Thyroid gland (tissue), 4 donors: ENCODE data around the gene MS4A6A. TPM values are rescaled to one million over a fixed set of nuclear protein-coding genes. Genes with fewer than 3 reads are reported as not detected.
"Not testable (repeated sequence)": the region's sequence is repeated elsewhere in the genome, so short reads cannot be mapped to it uniquely, and the experiment has no call there.

ENCODE experiments used
- DNase-seq, 2 donors: peaks; one replicate each; pipeline ENCODE4 v3.0.0-alpha.2; 2019
- H3K27ac ChIP-seq, 3 donors: fragments of 200-600 bp; sonication (generic); 1 replicate in 2 of 3; 2 replicates in 1 of 3; pipeline ENCODE4 v1.5.1; 2016 to 2019; ENCODE audit warnings: mild to moderate bottlenecking in 1 of 3, moderate library complexity in 1 of 3
- H3K27me3 ChIP-seq: fragments of 200-600 bp; sonication (generic); one replicate; pipeline ENCODE4 v1.5.1; 2019
- H3K36me3 ChIP-seq, 2 donors: fragments of 200-600 bp; sonication (generic); one replicate each; pipeline ENCODE4 v1.5.1; 2016 to 2019
- H3K4me1 ChIP-seq, 2 donors: fragments of 200-600 bp; sonication (generic); one replicate each; pipeline ENCODE4 v1.5.1; 2017 to 2019
- H3K4me3 ChIP-seq, 3 donors: fragments of 200-600 bp; sonication (generic); replicated peaks in 1 of 3; 1 replicate in 2 of 3; 2 replicates in 1 of 3; pipeline ENCODE4 v1.5.1; 2016; ENCODE audit warnings: mild to moderate bottlenecking in 1 of 3
- H3K9me3 ChIP-seq: fragments of 200-600 bp; sonication (generic); one replicate; pipeline ENCODE4 v1.5.1; 2017
- POLR2A ChIP-seq, 2 donors: fragments of 450-650 bp; IDR thresholded peaks; one replicate each; pipeline ENCODE4 v1.6.1; 2017; ENCODE audit warnings: antibody characterized with exemption in 2 of 2, mild to moderate bottlenecking in 2 of 2, moderate library complexity in 1 of 2
- WGBS, 2 donors: methylation state at CpG; one replicate each; pipeline ENCODE4 v1.1.5; 2017; 5-methylcytosine and 5-hydroxymethylcytosine counted together
- intact Hi-C: fragments of 100-400 bp; cut with DNase I; formaldehyde crosslinking; loops from one replicate; pipeline ENCODE4 v1.15.1; 2023
- total RNA-seq, 4 donors: library from RNA; depleted of rRNA; stranded (reverse); fragments of >200 nt; gene quantifications; one replicate each; pipeline ENCODE4 v1.2.3, GENCODE V29; 2016
- TF ChIP-seq, protein P1 (sequence below), 6 experiments: fragments of 200-600 bp in 3 of 6; fragments of 450-650 bp in 3 of 6; sonication (generic) in 3 of 6; IDR thresholded peaks; one replicate each; pipeline ENCODE4 v1.5.1; 2016 to 2019; ENCODE audit warnings: antibody characterized with exemption in 6 of 6, mild to moderate bottlenecking in 2 of 6, inconsistent platforms in 1 of 6, moderate library complexity in 1 of 6

The MS4A6A gene
- total RNA-seq, 4 donors from 2014 or later = 12.1 to 51.6 (median 36.9) TPM

DNA sequence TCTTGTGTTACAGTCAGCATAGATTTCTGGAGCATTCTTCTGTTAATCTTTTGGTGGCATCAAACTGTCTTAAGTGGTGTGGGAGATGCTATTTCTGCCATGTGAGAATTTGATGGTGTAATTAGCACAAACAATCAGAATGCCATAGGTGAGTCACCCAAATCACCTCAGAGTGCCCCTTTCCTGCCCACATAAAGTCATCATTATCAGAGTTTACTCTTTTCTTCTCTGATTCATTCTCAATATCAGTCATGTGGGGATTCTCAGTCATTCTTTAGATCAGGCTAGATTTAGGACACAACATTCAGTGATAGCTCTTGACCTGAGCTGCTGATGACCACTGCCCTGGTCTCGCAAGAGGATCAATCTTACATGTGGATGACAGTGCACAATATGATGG, 23.7 kb upstream of the MS4A6A start:
- WGBS, 2 donors = 87 to 100% methylated on average over 1 of the region's 1 CpG
- H3K4me3 ChIP-seq = no peak overlapping the region
- intact Hi-C loops = no loop called here
- no peak for DNase-seq
- TF ChIP-seq POLR2A (IDR thresholded peaks at IDR 0.05) = no peak
- TF ChIP-seq, protein P1, sequence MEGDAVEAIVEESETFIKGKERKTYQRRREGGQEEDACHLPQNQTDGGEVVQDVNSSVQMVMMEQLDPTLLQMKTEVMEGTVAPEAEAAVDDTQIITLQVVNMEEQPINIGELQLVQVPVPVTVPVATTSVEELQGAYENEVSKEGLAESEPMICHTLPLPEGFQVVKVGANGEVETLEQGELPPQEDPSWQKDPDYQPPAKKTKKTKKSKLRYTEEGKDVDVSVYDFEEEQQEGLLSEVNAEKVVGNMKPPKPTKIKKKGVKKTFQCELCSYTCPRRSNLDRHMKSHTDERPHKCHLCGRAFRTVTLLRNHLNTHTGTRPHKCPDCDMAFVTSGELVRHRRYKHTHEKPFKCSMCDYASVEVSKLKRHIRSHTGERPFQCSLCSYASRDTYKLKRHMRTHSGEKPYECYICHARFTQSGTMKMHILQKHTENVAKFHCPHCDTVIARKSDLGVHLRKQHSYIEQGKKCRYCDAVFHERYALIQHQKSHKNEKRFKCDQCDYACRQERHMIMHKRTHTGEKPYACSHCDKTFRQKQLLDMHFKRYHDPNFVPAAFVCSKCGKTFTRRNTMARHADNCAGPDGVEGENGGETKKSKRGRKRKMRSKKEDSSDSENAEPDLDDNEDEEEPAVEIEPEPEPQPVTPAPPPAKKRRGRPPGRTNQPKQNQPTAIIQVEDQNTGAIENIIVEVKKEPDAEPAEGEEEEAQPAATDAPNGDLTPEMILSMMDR (IDR thresholded peaks at IDR 0.05) = no peak
- no peaks in the 10 kb centered on the region for H3K4me1 ChIP-seq
- no peak overlapping the region for H3K27ac ChIP-seq
- no peaks in the 10 kb centered on the region for H3K27me3 ChIP-seq
- no peaks in the 10 kb centered on the region for H3K9me3 ChIP-seq
- H3K36me3 ChIP-seq = no peaks in the 10 kb centered on the region

DNA sequence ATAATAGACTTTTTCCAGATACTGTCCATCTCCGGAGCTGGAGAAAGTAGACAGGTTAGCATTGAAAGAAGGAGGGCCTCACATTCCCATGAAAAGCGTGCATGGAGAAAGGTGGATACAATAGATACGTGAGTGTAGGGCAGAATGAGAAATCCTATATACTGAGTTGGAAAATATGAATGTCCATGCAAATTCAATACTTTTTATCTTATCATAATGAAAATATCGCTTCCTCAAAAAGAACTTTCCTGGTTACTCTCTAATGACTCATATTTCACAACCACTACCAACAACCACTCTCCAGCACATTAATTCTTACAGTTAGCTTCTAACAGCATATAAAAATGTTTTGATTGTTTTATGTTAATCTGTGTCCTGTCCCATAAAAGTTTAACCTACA, 22.0 kb upstream of the MS4A6A start:
- no peaks in the 10 kb centered on the region for H3K36me3 ChIP-seq
- WGBS, 2 donors = 89 to 90% methylated on average over 4 of the region's 4 CpGs
- no peak overlapping the region for H3K27ac ChIP-seq
- no peaks in the 10 kb centered on the region for H3K27me3 ChIP-seq
- no peak for DNase-seq
- H3K4me1 ChIP-seq = no peaks in the 10 kb centered on the region
- no peaks in the 10 kb centered on the region for H3K9me3 ChIP-seq
- H3K4me3 ChIP-seq = no peak overlapping the region
- intact Hi-C loops = no loop called here
- no peak for TF ChIP-seq POLR2A (IDR thresholded peaks at IDR 0.05)
- TF ChIP-seq, protein P1 (IDR thresholded peaks at IDR 0.05) = no peak

DNA sequence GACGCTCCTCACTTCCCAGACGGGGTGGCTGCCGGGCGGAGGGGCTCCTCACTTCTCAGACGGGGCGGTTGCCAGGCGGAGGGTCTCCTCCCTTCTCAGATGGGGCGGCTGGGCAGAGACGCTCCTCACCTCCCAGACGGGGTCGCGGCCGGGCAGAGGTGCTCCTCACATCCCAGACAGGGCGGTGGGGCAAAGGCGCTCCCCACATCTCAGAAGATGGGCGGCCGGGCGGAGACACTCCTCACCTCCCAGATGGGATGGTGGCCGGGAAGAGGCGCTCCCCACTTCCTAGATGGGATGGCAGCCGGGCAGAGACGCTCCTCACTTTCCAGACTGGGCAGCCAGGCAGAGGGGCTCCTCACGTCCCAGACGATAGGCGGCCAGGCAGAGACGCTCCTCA, 18.5 kb upstream of the MS4A6A start:
- H3K9me3 ChIP-seq, intact Hi-C loops: not testable (repeated sequence)

DNA sequence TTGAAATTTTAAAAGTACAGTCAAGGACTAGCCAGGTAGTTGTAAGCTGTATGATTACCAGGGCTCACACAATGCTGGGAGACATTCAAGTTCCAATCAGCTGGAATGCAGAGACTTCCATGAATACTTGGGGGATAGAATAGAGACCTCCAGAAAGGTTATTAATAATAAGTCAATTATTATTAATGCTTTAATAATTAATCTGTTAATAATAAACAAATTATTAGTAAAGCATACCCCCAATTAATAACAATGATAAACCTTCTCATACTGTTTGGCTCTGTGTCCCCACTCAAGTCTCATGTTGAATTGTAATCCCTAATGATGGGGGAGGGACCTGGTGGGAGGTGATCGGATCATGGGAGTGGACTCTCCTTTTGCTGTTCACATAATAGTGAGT, 14.6 kb upstream of the MS4A6A start:
- Histone ChIP-seq H3K4me1 (no peaks in the 10 kb centered on the region), H3K4me3 (no peak overlapping the region), H3K27ac (no peak overlapping the region), H3K27me3 (no peaks in the 10 kb centered on the region), H3K36me3 (no peaks in the 10 kb centered on the region), H3K9me3 (no peaks in the 10 kb centered on the region)
- intact Hi-C loops = no loop called here
- TF ChIP-seq, protein P1 (IDR thresholded peaks at IDR 0.05) = no peak
- TF ChIP-seq POLR2A (IDR thresholded peaks at IDR 0.05) = no peak
- no peak for DNase-seq
- WGBS, 2 donors = 81 to 88% methylated on average over 1 of the region's 1 CpG

More for the DNA sequence above, 18.5 kb upstream of the MS4A6A start:
- not testable (repeated sequence) for H3K27ac ChIP-seq, H3K36me3 ChIP-seq, H3K27me3 ChIP-seq, DNase-seq, H3K4me1 ChIP-seq, H3K4me3 ChIP-seq
- WGBS, 2 donors = 83 to 97% methylated on average over 4 to 8 of the region's 26 CpGs

DNA sequence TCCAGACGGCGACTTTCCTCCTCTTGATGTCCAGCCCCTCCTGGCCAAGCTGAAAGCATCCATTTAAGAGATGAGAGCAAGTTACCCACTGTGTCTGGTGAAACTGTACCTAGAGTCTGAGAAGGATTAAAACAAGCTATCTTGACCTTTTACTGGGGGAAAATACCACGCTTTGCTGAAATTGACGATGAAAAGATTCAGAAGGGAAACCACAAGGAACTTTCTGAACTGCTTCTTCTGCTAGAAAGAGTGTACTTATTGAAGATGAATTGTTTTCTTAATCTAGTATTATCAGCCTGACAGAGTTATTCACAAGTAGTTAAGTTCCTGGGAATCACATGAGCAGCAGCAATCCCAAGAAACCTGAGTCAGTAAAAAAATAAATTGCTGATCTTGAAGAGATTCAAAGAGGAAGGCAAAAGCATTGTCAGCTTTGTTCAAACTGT, 13.1 kb upstream of the MS4A6A start:
- TF ChIP-seq POLR2A (IDR thresholded peaks at IDR 0.05) = no peak
- TF ChIP-seq, protein P1 (IDR thresholded peaks at IDR 0.05) = no peak
- H3K9me3 ChIP-seq = no peaks in the 10 kb centered on the region
- intact Hi-C loops = no loop called here
- no peak overlapping the region for H3K4me3 ChIP-seq
- 65 to 66% methylated on average over 4 of the region's 4 CpGs for WGBS, 2 donors
- H3K4me1 ChIP-seq = no peaks in the 10 kb centered on the region
- no peak for DNase-seq
- no peaks in the 10 kb centered on the region for H3K27me3 ChIP-seq
- H3K36me3 ChIP-seq = no peaks in the 10 kb centered on the region
- no peak overlapping the region for H3K27ac ChIP-seq

DNA sequence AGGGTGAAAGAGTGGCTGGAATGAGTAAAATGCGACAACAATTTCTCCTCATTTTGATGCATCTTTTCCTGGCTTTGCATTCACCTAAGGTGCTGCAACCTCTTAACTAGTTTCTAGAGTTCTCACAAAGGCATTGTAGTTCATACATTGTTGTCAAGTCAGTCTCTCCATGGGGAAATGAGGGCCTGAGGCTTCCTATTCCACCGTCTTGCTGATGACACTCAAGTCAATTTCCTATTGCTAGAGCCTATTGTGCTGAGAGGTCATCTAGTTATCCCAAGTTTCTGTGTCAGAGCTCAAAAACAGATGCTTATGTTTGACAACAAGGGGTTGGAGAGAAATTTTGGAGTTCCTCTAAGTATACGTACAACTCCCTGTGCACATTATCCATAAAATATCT, 11.6 kb upstream of the MS4A6A start:
- DNase-seq = no peak
- 66 to 68% methylated on average over 3 of the region's 3 CpGs for WGBS, 2 donors
- TF ChIP-seq, protein P1 (IDR thresholded peaks at IDR 0.05) = no peak
- no peak for TF ChIP-seq POLR2A (IDR thresholded peaks at IDR 0.05)
- Histone ChIP-seq H3K4me1 (no peaks in the 10 kb centered on the region), H3K4me3 (no peak overlapping the region), H3K9me3 (no peaks in the 10 kb centered on the region), H3K27me3 (no peaks in the 10 kb centered on the region), H3K27ac (no peak overlapping the region), H3K36me3 (no peaks in the 10 kb centered on the region)
- intact Hi-C loops = no loop called here
